ENCODE data around the gene CD68. TPM values are rescaled to one million over a fixed set of nuclear protein-coding genes. Genes with fewer than 3 reads are reported as not detected.
A peak's percentile ranks its signal among the peaks of the same experiment; 100 is the strongest.
"Not testable (repeated sequence)": the region's sequence is repeated elsewhere in the genome, so short reads cannot be mapped to it uniquely, and the experiment has no call there.

CD68 gene
- total RNA-seq, 1 donor from 2014 or later: 1.1 TPM

DNA sequence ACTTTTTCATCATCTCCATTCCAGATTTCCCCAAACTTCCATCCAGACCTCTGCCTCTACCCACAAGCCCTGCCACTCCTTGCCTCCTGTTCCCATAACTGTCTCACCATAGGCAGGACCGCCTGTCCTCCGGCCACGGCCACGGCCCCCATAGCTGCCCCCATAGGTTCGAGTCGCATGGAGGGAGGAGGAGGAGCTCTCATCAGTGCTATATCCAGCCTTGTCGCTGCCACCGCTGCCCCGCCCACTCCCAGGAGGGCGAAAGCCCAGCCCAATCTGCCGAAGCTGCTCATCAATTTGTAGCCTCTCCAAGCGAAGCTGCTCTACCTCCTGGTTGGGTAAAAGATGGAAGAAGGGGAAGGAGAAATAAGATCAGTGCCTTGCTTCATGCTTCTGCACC, 13.9 kb downstream of the CD68 start:
- Mint-ChIP-seq H3K4me1 (ENCODE audit: unreplicated experiment) (peaks cover 14% of the 10 kb centered on the region), H3K36me3 (ENCODE audit: unreplicated experiment) (peaks cover 38% of the 10 kb centered on the region), H3K27me3 (ENCODE audit: unreplicated experiment) (no peaks in the 10 kb centered on the region), H3K27ac (ENCODE audit: unreplicated experiment) (no peak overlapping the region), H3K9me3 (ENCODE audit: unreplicated experiment) (no peaks in the 10 kb centered on the region), H3K4me3 (ENCODE audit: unreplicated experiment) (no peak overlapping the region)
- TF ChIP-seq, protein P1, sequence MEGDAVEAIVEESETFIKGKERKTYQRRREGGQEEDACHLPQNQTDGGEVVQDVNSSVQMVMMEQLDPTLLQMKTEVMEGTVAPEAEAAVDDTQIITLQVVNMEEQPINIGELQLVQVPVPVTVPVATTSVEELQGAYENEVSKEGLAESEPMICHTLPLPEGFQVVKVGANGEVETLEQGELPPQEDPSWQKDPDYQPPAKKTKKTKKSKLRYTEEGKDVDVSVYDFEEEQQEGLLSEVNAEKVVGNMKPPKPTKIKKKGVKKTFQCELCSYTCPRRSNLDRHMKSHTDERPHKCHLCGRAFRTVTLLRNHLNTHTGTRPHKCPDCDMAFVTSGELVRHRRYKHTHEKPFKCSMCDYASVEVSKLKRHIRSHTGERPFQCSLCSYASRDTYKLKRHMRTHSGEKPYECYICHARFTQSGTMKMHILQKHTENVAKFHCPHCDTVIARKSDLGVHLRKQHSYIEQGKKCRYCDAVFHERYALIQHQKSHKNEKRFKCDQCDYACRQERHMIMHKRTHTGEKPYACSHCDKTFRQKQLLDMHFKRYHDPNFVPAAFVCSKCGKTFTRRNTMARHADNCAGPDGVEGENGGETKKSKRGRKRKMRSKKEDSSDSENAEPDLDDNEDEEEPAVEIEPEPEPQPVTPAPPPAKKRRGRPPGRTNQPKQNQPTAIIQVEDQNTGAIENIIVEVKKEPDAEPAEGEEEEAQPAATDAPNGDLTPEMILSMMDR (IDR thresholded peaks at IDR 0.05): no peak
- DNase-seq (ENCODE audit: extremely low spot score, unreplicated experiment): no peak

GRCh38 chr17:7597561-7597960, 18.1 kb downstream of the CD68 start:
- H3K27me3 Mint-ChIP-seq (ENCODE audit: unreplicated experiment); H3K4me1 Mint-ChIP-seq (ENCODE audit: unreplicated experiment); H3K4me3 Mint-ChIP-seq (ENCODE audit: unreplicated experiment); DNase-seq (ENCODE audit: extremely low spot score, unreplicated experiment); H3K27ac Mint-ChIP-seq (ENCODE audit: unreplicated experiment); H3K9me3 Mint-ChIP-seq (ENCODE audit: unreplicated experiment): not testable (repeated sequence)
- H3K36me3 Mint-ChIP-seq (ENCODE audit: unreplicated experiment): peaks cover 52% of the 10 kb centered on the region

DNA sequence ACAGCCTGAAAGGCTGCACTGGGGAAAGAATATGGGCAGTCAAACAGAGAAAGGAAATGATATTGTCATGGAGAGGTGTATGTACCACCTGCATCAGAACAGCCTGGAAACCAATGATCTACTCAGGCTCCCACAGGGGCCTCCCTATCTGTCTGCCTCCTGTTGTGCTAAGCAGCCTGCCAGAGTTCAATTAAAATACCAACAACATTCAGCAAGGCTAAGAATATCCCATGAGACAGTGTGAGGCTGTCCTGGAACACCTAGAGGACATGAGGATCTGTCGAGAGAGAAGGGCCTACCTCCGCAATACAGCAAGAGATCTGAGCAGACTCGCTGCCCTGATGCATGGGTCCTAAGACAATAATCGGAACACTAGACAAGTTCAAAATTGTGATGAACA, 26.8 kb downstream of the CD68 start:
- Mint-ChIP-seq H3K36me3 (ENCODE audit: unreplicated experiment) (peaks cover 42% of the 10 kb centered on the region), H3K4me3 (ENCODE audit: unreplicated experiment) (no peak overlapping the region), H3K9me3 (ENCODE audit: unreplicated experiment) (no peaks in the 10 kb centered on the region), H3K4me1 (ENCODE audit: unreplicated experiment) (peaks cover 16% of the 10 kb centered on the region), H3K27ac (ENCODE audit: unreplicated experiment) (no peak overlapping the region), H3K27me3 (ENCODE audit: unreplicated experiment) (no peaks in the 10 kb centered on the region)
- TF ChIP-seq, protein P1 (IDR thresholded peaks at IDR 0.05): no peak
- DNase-seq (ENCODE audit: extremely low spot score, unreplicated experiment): no peak

DNA sequence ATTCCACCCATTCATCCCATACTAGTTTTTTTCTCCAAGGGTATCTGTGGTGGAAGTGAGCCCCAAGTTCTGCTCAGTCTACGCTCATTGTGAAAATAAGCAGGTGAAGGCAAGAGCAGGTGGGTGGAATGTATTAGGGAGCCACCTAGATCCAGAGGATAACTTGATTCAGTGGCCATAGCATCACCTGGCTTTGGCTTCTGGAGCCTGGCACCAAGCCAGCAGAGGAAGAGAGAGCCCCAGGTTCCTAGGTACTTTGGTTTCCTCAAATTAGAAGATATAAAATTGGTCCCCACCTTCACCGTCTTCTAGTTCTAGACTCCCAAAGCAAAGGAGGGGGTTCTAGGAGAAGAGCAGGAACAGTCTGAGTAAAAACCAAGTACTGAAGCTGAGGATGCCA, 31.2 kb downstream of the CD68 start:
- Mint-ChIP-seq H3K27ac (ENCODE audit: unreplicated experiment) (peak overlapping the region; percentile 14), H3K4me3 (ENCODE audit: unreplicated experiment) (no peak overlapping the region), H3K9me3 (ENCODE audit: unreplicated experiment) (no peaks in the 10 kb centered on the region), H3K36me3 (ENCODE audit: unreplicated experiment) (peaks cover 19% of the 10 kb centered on the region), H3K27me3 (ENCODE audit: unreplicated experiment) (no peaks in the 10 kb centered on the region), H3K4me1 (ENCODE audit: unreplicated experiment) (peaks cover 44% of the 10 kb centered on the region)
- TF ChIP-seq, protein P1 (IDR thresholded peaks at IDR 0.05): no peak
- DNase-seq (ENCODE audit: extremely low spot score, unreplicated experiment): no peak

DNA sequence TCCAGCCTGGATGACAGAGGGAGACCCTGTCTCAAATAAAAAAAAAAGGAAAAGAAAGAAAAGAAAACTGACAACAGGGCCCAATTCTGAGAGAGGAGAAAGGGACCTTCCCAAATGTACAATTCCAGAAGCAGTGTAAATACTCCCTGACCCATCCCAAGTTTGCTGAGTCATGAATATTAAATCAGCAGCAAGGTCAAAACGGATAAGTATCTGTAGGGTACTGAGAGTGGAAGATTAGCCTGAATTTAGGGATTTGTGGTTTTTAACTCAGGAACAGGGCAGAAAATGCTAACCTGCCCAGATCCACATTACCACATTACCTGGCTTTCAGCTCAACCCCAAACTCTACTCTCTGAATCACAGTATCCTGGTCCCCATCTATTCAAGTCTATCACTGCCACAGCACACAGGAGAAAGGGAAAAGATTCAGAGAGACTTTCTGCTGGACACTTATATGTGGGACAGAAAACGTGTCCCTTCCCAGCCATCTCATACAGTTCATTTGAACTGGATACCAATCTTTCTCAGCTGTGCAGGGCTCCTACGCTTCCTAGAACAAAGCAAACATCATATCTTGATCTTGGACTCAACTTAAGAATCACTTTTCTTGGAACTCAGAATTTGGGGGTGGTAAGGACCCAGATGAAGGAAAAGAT, 32.3 kb downstream of the CD68 start:
- peak overlapping the region; percentile 82 for H3K4me3 Mint-ChIP-seq (ENCODE audit: unreplicated experiment)
- TF ChIP-seq, protein P1 (IDR thresholded peaks at IDR 0.05): no peak
- H3K9me3 Mint-ChIP-seq (ENCODE audit: unreplicated experiment): no peaks in the 10 kb centered on the region
- peak overlapping the region; percentile 64 for H3K27ac Mint-ChIP-seq (ENCODE audit: unreplicated experiment)
- peaks cover 11% of the 10 kb centered on the region for H3K36me3 Mint-ChIP-seq (ENCODE audit: unreplicated experiment)
- DNase-seq (ENCODE audit: extremely low spot score, unreplicated experiment): no peak
- H3K4me1 Mint-ChIP-seq (ENCODE audit: unreplicated experiment): peaks cover 42% of the 10 kb centered on the region
- H3K27me3 Mint-ChIP-seq (ENCODE audit: unreplicated experiment): no peaks in the 10 kb centered on the region

DNA sequence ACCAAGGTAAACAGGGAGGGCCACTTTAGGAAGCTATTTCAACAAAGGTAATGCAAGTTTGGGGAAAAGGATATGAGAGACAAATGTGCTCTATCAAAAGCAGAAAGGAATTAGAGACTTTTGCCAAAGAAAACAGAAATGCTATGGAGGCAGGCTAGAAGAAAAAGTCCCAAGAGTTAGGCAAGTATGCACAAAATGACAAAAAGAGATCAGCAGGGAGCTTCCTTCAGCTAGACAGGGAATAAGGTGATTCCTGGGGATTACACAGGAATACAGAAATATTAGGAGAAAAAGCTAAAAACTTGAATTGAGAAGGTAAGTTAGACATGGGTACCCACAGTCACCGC, 32.8 kb downstream of the CD68 start:
- Mint-ChIP-seq H3K9me3 (ENCODE audit: unreplicated experiment) (no peaks in the 10 kb centered on the region), H3K4me3 (ENCODE audit: unreplicated experiment) (peak overlapping the region; percentile 82), H3K27me3 (ENCODE audit: unreplicated experiment) (no peaks in the 10 kb centered on the region), H3K4me1 (ENCODE audit: unreplicated experiment) (peaks cover 42% of the 10 kb centered on the region), H3K36me3 (ENCODE audit: unreplicated experiment) (peaks cover 11% of the 10 kb centered on the region), H3K27ac (ENCODE audit: unreplicated experiment) (peak overlapping the region; percentile 64)
- TF ChIP-seq, protein P1 (IDR thresholded peaks at IDR 0.05): no peak
- DNase-seq (ENCODE audit: extremely low spot score, unreplicated experiment): no peak

Measured in osteocyte (in vitro differentiated cells).